ENCODE results near the gene EME1. TPM values are rescaled to one million over a fixed set of nuclear protein-coding genes. Genes with fewer than 3 reads are reported as not detected.
A peak's percentile ranks its signal among the peaks of the same experiment; 100 is the strongest.

Gene EME1
- total and polyA plus RNA-seq, 2 of the 4 experiments (the other 2 are of a cell fraction), result 9.1 to 9.4 TPM

DNA sequence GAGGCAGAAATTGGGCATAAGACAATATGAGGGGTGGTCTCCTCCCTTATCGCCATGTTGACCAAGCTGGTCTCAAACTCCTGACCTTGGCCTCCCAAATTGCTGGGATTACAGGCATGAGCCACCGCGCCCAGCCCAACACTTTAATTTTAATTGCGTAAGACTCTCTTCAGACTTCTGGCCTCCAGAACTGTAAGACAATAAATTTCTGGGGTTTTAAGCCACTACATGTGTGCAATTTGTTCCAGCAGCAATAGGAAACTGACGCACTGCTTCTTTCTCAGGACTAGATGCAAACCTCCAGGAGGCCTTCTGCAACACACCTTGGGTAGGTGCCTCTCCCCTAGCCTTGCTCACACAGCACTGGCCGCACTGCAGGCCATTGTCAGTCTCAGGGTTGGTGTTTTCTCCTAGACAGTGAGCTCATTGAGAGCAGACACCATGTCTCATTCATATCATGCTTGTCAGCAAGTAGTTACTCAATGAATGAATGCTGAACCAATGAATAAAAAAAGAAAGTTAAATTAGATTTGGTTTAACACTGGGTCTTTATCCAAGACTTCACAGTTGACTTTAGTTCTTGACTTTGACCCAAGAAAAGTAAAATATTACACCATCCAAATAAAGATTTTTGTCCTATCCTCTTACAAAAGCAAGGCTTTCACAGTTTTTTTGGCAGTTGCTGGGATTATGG lies 47.5 kb downstream of the EME1 start:
- H3K4me2 ChIP-seq (ENCODE audit: low read depth, low read length), result no peak overlapping the region
- no TSS peak for BruUV-seq (replicated peaks)
- no peaks in the 10 kb centered on the region for H3K9me3 ChIP-seq (ENCODE audit: control insufficient read depth, insufficient read depth, low read length)
- peak overlapping the region; percentile 26; the same call in 1 of the 2 replicates for H2BK120ac ChIP-seq (ENCODE audit: low read depth, low read length)
- no peak overlapping the region for H3K27ac ChIP-seq (ENCODE audit: insufficient read depth, low read length)
- H3K56ac ChIP-seq (ENCODE audit: extremely low read depth, insufficient read depth, low read length), result no peak overlapping the region
- H4K8ac ChIP-seq (ENCODE audit: low read depth in 2 of 2, low read length in 2 of 2), result peak overlapping the region in 1 of 2 experiments; percentile 70; a peak in 1 of 4 replicates
- peak overlapping the region; percentile 45; the same call in 1 of the 2 replicates for H3K4ac ChIP-seq (ENCODE audit: low read depth, low read length)
- intact Hi-C loops (cut with micrococcal nuclease), result no loop called here
- no peak overlapping the region for H2AK5ac ChIP-seq (ENCODE audit: low read depth, low read length)
- peak overlapping the region; percentile 78 for H2AFZ ChIP-seq (replicated peaks; ENCODE audit: low read length, poor library complexity)
- 70% methylated on average over 2 of the region's 6 CpGs; no CpG with 5 or more reads in 1 of the 2 experiments for WGBS, 2 experiments (ENCODE audit: extremely low coverage in 2 of 2, insufficient read length in 1 of 2)
- H3K23ac ChIP-seq (ENCODE audit: low read depth, low read length), result no peak overlapping the region
- no peak overlapping the region; the same call in 1 of the 2 replicates for H4K5ac ChIP-seq (ENCODE audit: low read depth, low read length)
- H3K79me1 ChIP-seq (ENCODE audit: low read depth in 1 of 2, low read length in 2 of 2), result peaks cover 5 to 15% of the 10 kb centered on the region in 2 experiments; a peak in 3 of 4 replicates
- no peak for TF ChIP-seq NFE2L2 (IDR thresholded peaks at IDR 0.05; ENCODE audit: low read depth, low read length)
- TF ChIP-seq RFX5 (IDR thresholded peaks at IDR 0.05; ENCODE audit: low read depth, low read length), result no peak
- no peak for TF ChIP-seq POLR2A (IDR thresholded peaks at IDR 0.05; ENCODE audit: low read depth, low read length)
- peak; percentile 54 for TF ChIP-seq CEBPB (IDR thresholded peaks at IDR 0.05; ENCODE audit: low read depth, low read length)
- no peak for TF ChIP-seq MAZ (IDR thresholded peaks at IDR 0.05; ENCODE audit: borderline replicate concordance, low read depth, low read length)
- no peak for TF ChIP-seq FOS (IDR thresholded peaks at IDR 0.05; ENCODE audit: low read depth, low read length)
- H3K18ac ChIP-seq (ENCODE audit: low read depth, low read length), result no peak overlapping the region
- no peak overlapping the region for H3K9ac ChIP-seq (ENCODE audit: low read depth, low read length)
- DNase-seq (no peak), ATAC-seq (ENCODE audit: low read depth) (no peak)
- POLR2A ChIA-PET (ENCODE audit: unreplicated experiment), result interaction anchor here (0.6 kb wide), 2 partner anchors 11 to 492 kb away, joined by 3 to 8 read pairs; no protein-coding TSS in a partner anchor
- H3K4me3 ChIP-seq (ENCODE audit: insufficient read depth, low read depth, low read length), result no peak overlapping the region
- no peak overlapping the region for H4K91ac ChIP-seq (ENCODE audit: insufficient read depth, low read depth, low read length)
- in situ Hi-C loops (cut with MboI; ENCODE audit: low sequenced_read_pairs), result no loop called here
- H2AK9ac ChIP-seq (replicated peaks; ENCODE audit: low read depth, low read length, poor library complexity), result no peak overlapping the region
- H3K9me1 ChIP-seq (ENCODE audit: insufficient read depth, low read length), result peaks cover 13% of the 10 kb centered on the region
- 0 out of 2 replicates have a peak overlapping the region, but pooled peaks have one; percentile 67 for H3K14ac ChIP-seq (replicated peaks; ENCODE audit: low read depth, low read length)
- H2BK15ac ChIP-seq (ENCODE audit: low read depth, low read length), result no peak overlapping the region
- no peak overlapping the region for H2BK5ac ChIP-seq (ENCODE audit: low read depth, low read length, poor library complexity, severe bottlenecking)
- H3K36me3 ChIP-seq (ENCODE audit: control insufficient read depth, insufficient read depth, low read length), result no peaks in the 10 kb centered on the region
- H4K20me1 ChIP-seq (ENCODE audit: insufficient read depth, low read length), result no peaks in the 10 kb centered on the region
- no peaks in the 10 kb centered on the region for H3K27me3 ChIP-seq (ENCODE audit: control insufficient read depth, insufficient read depth, low read length)
- H2BK20ac ChIP-seq (ENCODE audit: low read depth, low read length), result peak overlapping the region; percentile 5; the same call in 1 of the 2 replicates
- peaks cover 20% of the 10 kb centered on the region for H3K4me1 ChIP-seq (ENCODE audit: control insufficient read depth, insufficient read depth, low read length)
- CTCF ChIA-PET, result interaction anchor here (1.7 kb wide), 1 partner anchor 23 kb away, joined by 7 read pairs; the partner anchor contains the start of gene LRRC59
- dilution Hi-C loops (cut with HindIII; ENCODE audit: low sequenced_read_pairs, unreplicated experiment), result no loop called here
